C4-2B (cell line): ENCODE results near the gene NEDD4.

ENCODE experiments used
- ZFX ChIP-seq: fragments of 450-650 bp; IDR thresholded peaks from 2 replicates; pipeline ENCODE4 v1.6.1; 2017
- TF ChIP-seq, protein P1 (sequence below): fragments of 450-650 bp; conservative IDR thresholded peaks from 2 replicates; pipeline ENCODE4 v1.5.1; 2017; ENCODE audit warnings: mild to moderate bottlenecking

DNA sequence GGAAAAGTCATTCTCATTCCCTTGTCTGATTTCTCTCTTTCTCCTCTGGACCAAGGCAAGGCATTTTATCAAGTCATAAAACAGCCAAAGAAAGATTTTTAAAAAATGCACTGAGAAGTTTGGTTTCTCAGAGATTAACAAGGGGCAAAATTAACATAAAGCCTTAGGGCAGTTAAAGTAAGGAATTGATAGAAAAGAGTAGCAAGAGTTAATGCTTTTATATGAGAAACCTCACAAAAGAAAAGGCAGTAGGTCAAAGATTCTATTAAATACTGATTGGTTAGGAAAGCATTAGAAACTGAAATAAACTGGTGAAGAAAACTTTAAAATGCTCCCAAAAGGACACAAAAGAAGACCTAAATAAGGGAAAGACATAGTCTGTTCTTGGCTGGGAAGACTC is 129.5 kb downstream of the NEDD4 start:
- no peak for TF ChIP-seq ZFX
- TF ChIP-seq, protein P1, sequence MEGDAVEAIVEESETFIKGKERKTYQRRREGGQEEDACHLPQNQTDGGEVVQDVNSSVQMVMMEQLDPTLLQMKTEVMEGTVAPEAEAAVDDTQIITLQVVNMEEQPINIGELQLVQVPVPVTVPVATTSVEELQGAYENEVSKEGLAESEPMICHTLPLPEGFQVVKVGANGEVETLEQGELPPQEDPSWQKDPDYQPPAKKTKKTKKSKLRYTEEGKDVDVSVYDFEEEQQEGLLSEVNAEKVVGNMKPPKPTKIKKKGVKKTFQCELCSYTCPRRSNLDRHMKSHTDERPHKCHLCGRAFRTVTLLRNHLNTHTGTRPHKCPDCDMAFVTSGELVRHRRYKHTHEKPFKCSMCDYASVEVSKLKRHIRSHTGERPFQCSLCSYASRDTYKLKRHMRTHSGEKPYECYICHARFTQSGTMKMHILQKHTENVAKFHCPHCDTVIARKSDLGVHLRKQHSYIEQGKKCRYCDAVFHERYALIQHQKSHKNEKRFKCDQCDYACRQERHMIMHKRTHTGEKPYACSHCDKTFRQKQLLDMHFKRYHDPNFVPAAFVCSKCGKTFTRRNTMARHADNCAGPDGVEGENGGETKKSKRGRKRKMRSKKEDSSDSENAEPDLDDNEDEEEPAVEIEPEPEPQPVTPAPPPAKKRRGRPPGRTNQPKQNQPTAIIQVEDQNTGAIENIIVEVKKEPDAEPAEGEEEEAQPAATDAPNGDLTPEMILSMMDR, result no peak
